ENCODE data around the gene TFPI. TPM values are rescaled to one million over a fixed set of nuclear protein-coding genes. Genes with fewer than 3 reads are reported as not detected.

TFPI gene
- total and polyA plus RNA-seq, 10 of the 15 experiments (the other 5 are each of a cell fraction or from before 2014, with no cell fraction given), result 0.07 to 0.59 (median 0.34) TPM

- TF ChIP-seq RUNX3 (IDR thresholded peaks at IDR 0.05; ENCODE audit: low read length) (no peak), NFYA (IDR thresholded peaks at IDR 0.05; ENCODE audit: borderline replicate concordance, low read depth, low read length) (no peak), HSF1 (IDR thresholded peaks at IDR 0.05; ENCODE audit: low read depth, low read length) (no peak)
Observed at GRCh38 chr2:187461294-187462261, 92.7 kb downstream of the TFPI start (continued).

GRCh38 chr2:187459256-187459655 lies 95.0 kb downstream of the TFPI start:
- BruUV-seq (replicated peaks), result no TSS peak
- SMC1A ChIA-PET (ENCODE audit: uncharacterized antibody, unreplicated experiment), result interaction anchor here (0.7 to 1.9 kb wide), 6 partner anchors 9 to 603 kb away, joined by 3 to 5 read pairs (median 3); no protein-coding TSS in a partner anchor
- TF ChIP-seq RFX5 (IDR thresholded peaks at IDR 0.05; ENCODE audit: low read depth, low read length) (no peak), SPI1 (IDR thresholded peaks at IDR 0.05; ENCODE audit: borderline replicate concordance, insufficient read depth, low read depth, low read length) (no peak), ZNF687 (IDR thresholded peaks at IDR 0.05) (no peak), HSF1 (IDR thresholded peaks at IDR 0.05; ENCODE audit: low read depth, low read length) (no peak), ZBTB40 (IDR thresholded peaks at IDR 0.05; ENCODE audit: borderline replicate concordance) (no peak)

More at GRCh38 chr2:187459256-187459655, 95.0 kb downstream of the TFPI start:
- DNase-seq (ENCODE audit: low read depth, low spot score) (no peak), ATAC-seq (no peak), FAIRE-seq (no peak)
- H3K4me2 ChIP-seq (ENCODE audit: control insufficient read depth, insufficient read depth), result no peak overlapping the region
- no peak overlapping the region for H3K4me3 ChIP-seq
- CTCF ChIA-PET, result interaction anchor here (0.7 to 1.9 kb wide), 4 partner anchors 9 to 596 kb away, joined by 3 to 6 read pairs (median 4); no protein-coding TSS in a partner anchor
- no peaks in the 10 kb centered on the region for H3K27me3 ChIP-seq (replicated peaks in 1 of 2; ENCODE audit: control insufficient read depth in 2 of 2, insufficient read depth in 2 of 2, low read length in 1 of 2)
- H3K36me3 ChIP-seq (ENCODE audit: control insufficient read depth in 2 of 2, insufficient read depth in 2 of 2, low read length in 1 of 2), result no peaks in the 10 kb centered on the region
- H2AFZ ChIP-seq (ENCODE audit: control insufficient read depth, low read depth, low read length), result no peak overlapping the region
- H3K9me3 ChIP-seq (replicated peaks; ENCODE audit: control insufficient read depth, insufficient read depth, low read length), result no peaks in the 10 kb centered on the region
- in situ Hi-C loops (cut with MboI) (loop anchor here (25.0 kb wide), 1 partner anchor 972 kb away; the partner anchor contains the start of gene ZC3H15), intact Hi-C loops (cut with micrococcal nuclease; ENCODE audit: unreplicated experiment) (no loop called here)
- WGBS (ENCODE audit: insufficient coverage, insufficient replicate concordance, low lambda C conversion rate, missing lambda C conversion rate), result 97% methylated on average over 2 of the region's 2 CpGs
- POLR2A ChIA-PET, result no interaction called here
- RAD21 ChIA-PET (ENCODE audit: unreplicated experiment), result interaction anchor here (1.1 to 3.9 kb wide), 3 partner anchors 122 to 596 kb away, joined by 4 to 26 read pairs (median 7); no protein-coding TSS in a partner anchor
- no peak overlapping the region for H3K27ac ChIP-seq (ENCODE audit: control insufficient read depth, insufficient read depth)
- H3K4me1 ChIP-seq (ENCODE audit: control insufficient read depth, insufficient read depth, low read length), result no peaks in the 10 kb centered on the region
- no peaks in the 10 kb centered on the region for H3K79me2 ChIP-seq (ENCODE audit: control insufficient read depth, insufficient read depth, low read length)
- no peaks in the 10 kb centered on the region for H4K20me1 ChIP-seq (ENCODE audit: control insufficient read depth, insufficient read depth)
- no peak overlapping the region for H3K9ac ChIP-seq (ENCODE audit: control insufficient read depth, insufficient read depth, low read length)

Data from GM12878 (cell line).